Tibial nerve (tissue), 4 donors: ENCODE data around the gene CD82.

Experiments used
- CTCF ChIP-seq, 5 experiments: fragments of 200-600 bp in 3 of 5; fragments of 450-650 bp in 2 of 5; sonication (generic) in 3 of 5; IDR thresholded peaks; one replicate each; pipeline ENCODE4 v1.5.1; 2016 to 2019; ENCODE audit warnings: antibody characterized with exemption in 5 of 5, mild to moderate bottlenecking in 3 of 5, moderate library complexity in 2 of 5
- EP300 ChIP-seq, 2 donors: sonication (generic); formaldehyde crosslinking; IDR thresholded peaks; one replicate each; pipeline ENCODE4 v1.6.1; 2017; ENCODE audit warnings: antibody characterized with exemption in 2 of 2, mild to moderate bottlenecking in 1 of 2
- POLR2A ChIP-seq, 2 donors: fragments of 450-650 bp; IDR thresholded peaks; one replicate each; pipeline ENCODE4 v1.6.1; 2017; ENCODE audit warnings: antibody characterized with exemption in 2 of 2, mild to moderate bottlenecking in 2 of 2, moderate library complexity in 2 of 2

DNA sequence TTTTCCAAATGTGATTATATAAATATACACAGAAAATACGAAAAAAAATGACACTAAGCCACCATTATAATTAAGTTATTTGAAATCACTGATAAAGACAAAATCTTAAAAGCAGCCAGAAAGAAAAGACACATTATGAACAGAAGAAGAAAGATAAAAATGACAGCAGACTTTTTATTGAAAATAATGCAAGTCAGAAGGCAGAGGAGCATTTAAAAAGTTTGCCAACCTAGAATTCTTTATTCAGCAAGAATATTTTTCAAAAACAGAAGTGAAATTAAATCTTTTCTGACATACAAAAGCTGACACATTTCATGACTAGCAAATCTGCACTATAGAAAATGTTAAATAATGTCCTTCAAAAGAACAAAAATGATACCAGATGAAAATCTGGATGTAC is 77.8 kb downstream of the CD82 start:
- TF ChIP-seq CTCF (IDR thresholded peaks at IDR 0.05), result no peak
- no peak for TF ChIP-seq POLR2A (IDR thresholded peaks at IDR 0.05)
- TF ChIP-seq EP300 (IDR thresholded peaks at IDR 0.05), result no peak
